ENCODE data around the gene CLSTN2. TPM values are rescaled to one million over a fixed set of nuclear protein-coding genes. Genes with fewer than 3 reads are reported as not detected.

CLSTN2 gene
- total RNA-seq, 1 experiment from 2014 or later: 0.02 TPM

DNA sequence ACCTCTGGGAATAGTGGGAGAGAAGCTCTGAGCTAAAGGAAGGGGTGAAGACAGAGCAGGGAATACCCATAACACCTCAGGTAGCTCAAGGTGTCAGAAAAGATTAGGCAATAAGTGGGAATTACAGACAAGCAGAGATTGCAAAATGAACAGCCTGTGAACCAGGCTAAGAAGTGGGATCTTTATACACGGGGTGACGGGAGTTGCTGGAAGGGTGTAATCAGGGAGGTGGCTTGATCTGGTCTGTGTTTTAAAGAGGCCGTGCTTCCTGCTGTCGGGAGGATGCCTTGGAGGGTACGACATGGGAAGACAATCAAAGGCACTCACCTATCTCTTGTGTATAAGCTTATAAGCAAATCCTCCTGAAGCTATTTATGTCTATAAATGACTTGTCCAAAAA, 216.3 kb downstream of the CLSTN2 start:
- ChIA-PET POLR2A (no interaction called here), RAD21 (ENCODE audit: low non-redundant PET in 1 of 2, low total read pairs in 2 of 2, uncharacterized antibody in 2 of 2, unreplicated experiment in 2 of 2) (no interaction called here), CTCF (interaction anchor here (1.3 kb wide), 1 partner anchor 22 kb away, joined by 3 read pairs; no protein-coding TSS in a partner anchor)
- intact Hi-C loops (cut with micrococcal nuclease): no loop called here
- Histone ChIP-seq H2AFZ (ENCODE audit: low read depth, low read length, poor library complexity, severe bottlenecking) (no peak overlapping the region), H3K27ac (ENCODE audit: low read depth, low read length) (no peak overlapping the region), H3K4me2 (ENCODE audit: low read length) (no peak overlapping the region), H3K9ac (ENCODE audit: low read length) (no peak overlapping the region), H3K27me3 (ENCODE audit: insufficient read depth, low read length) (peaks cover 22% of the 10 kb centered on the region), H3K9me2 (ENCODE audit: insufficient read depth) (no peaks in the 10 kb centered on the region), H3K4me3 (replicated peaks in 1 of 2; ENCODE audit: low read depth in 1 of 2, low read length in 2 of 2) (no peak overlapping the region), H3K36me3 (ENCODE audit: control insufficient read depth in 1 of 2, insufficient read depth in 2 of 2, low read length in 2 of 2) (no peaks in the 10 kb centered on the region), H4K20me1 (ENCODE audit: insufficient read depth) (no peaks in the 10 kb centered on the region), H3K9me3 (ENCODE audit: control insufficient read depth in 1 of 2, insufficient read depth in 1 of 2, low read depth in 1 of 2, low read length in 2 of 2) (no peaks in the 10 kb centered on the region), H3K79me2 (ENCODE audit: insufficient read depth, low read length) (no peaks in the 10 kb centered on the region), H3K4me1 (ENCODE audit: control insufficient read depth in 1 of 2, insufficient read depth in 2 of 2, low read length in 2 of 2) (no peaks in the 10 kb centered on the region)
- BruUV-seq (replicated peaks): no TSS peak
- ATAC-seq (no peak), DNase-seq (ENCODE audit: low read depth, low spot score) (no peak)
- TF ChIP-seq POLR2A (IDR thresholded peaks at IDR 0.05; ENCODE audit: borderline replicate concordance, extremely low read depth, insufficient read depth, insufficient read length) (no peak), ZBTB33 (IDR thresholded peaks at IDR 0.05; ENCODE audit: extremely low read depth, insufficient replicate concordance, low read length) (no peak), ZNF274 (IDR thresholded peaks at IDR 0.05; ENCODE audit: low read depth, low read length) (no peak), CBX3 (IDR thresholded peaks at IDR 0.05; ENCODE audit: low read depth) (no peak), ATF3 (IDR thresholded peaks at IDR 0.05) (no peak), ZFX (IDR thresholded peaks at IDR 0.05) (no peak), SP1 (IDR thresholded peaks at IDR 0.05; ENCODE audit: low read depth) (no peak), SRF (IDR thresholded peaks at IDR 0.05; ENCODE audit: low read depth) (no peak)
- TF ChIP-seq, protein P1, sequence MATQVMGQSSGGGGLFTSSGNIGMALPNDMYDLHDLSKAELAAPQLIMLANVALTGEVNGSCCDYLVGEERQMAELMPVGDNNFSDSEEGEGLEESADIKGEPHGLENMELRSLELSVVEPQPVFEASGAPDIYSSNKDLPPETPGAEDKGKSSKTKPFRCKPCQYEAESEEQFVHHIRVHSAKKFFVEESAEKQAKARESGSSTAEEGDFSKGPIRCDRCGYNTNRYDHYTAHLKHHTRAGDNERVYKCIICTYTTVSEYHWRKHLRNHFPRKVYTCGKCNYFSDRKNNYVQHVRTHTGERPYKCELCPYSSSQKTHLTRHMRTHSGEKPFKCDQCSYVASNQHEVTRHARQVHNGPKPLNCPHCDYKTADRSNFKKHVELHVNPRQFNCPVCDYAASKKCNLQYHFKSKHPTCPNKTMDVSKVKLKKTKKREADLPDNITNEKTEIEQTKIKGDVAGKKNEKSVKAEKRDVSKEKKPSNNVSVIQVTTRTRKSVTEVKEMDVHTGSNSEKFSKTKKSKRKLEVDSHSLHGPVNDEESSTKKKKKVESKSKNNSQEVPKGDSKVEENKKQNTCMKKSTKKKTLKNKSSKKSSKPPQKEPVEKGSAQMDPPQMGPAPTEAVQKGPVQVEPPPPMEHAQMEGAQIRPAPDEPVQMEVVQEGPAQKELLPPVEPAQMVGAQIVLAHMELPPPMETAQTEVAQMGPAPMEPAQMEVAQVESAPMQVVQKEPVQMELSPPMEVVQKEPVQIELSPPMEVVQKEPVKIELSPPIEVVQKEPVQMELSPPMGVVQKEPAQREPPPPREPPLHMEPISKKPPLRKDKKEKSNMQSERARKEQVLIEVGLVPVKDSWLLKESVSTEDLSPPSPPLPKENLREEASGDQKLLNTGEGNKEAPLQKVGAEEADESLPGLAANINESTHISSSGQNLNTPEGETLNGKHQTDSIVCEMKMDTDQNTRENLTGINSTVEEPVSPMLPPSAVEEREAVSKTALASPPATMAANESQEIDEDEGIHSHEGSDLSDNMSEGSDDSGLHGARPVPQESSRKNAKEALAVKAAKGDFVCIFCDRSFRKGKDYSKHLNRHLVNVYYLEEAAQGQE (IDR thresholded peaks at IDR 0.05; ENCODE audit: low read depth): no peak

All from HCT116 (cell line).